ENCODE measurements around the gene KDM3B. TPM values are rescaled to one million over a fixed set of nuclear protein-coding genes. Genes with fewer than 3 reads are reported as not detected.

Gene KDM3B
- total RNA-seq, 4 donors from 2014 or later, result 55.3 to 85.2 (median 68.1) TPM

DNA sequence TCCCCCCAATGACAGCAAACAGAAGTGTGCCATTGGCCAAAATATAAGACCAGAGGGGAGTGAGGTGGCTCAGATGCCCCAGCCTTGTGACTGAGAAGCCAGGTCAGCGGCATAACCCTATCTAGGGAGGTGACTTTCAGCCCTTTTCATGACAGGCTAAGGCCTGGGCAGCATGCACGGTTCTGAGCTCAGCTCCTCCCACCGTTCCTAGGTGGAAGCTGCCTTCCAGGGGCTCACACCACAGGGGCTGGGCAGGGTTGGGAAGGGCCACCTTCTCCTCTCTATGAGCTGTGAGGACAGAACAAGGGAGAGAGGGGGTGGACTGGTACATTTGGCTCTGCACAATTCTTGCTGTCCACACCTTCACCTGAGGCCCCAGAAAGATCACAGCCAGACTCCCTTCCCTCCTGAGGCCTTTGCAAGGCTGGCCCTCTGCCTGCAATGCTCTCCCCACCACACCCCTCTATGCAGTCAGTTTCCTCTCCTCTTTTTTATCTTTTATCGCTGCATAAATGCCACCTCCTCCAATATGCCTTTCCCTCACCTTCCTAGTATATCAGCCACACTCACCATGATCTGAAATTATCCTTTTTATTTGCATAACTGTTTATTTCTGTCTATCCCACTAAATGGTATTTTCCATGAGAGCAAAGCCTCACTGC is 107.7 kb downstream of the KDM3B start:
- DNase-seq, result no peak
- peaks cover 0 to 18% (median 16%) of the 10 kb centered on the region in 4 donors for H3K4me1 ChIP-seq
- H3K9me3 ChIP-seq, result no peaks in the 10 kb centered on the region
- H3K27me3 ChIP-seq, result no peaks in the 10 kb centered on the region
- no peak overlapping the region for H3K4me3 ChIP-seq
- no peaks in the 10 kb centered on the region for H3K36me3 ChIP-seq
- TF ChIP-seq CTCF (IDR thresholded peaks at IDR 0.05), result no peak
- TF ChIP-seq POLR2A (IDR thresholded peaks at IDR 0.05), result no peak
- peak overlapping the region in 3 of 4 donors; percentile 33 to 71 (median 70) for H3K27ac ChIP-seq

GRCh38 chr5:138461343-138462125 is 109.0 kb downstream of the KDM3B start:
- no peak overlapping the region for H3K4me3 ChIP-seq
- no peaks in the 10 kb centered on the region for H3K36me3 ChIP-seq
- no peak overlapping the region for H3K27ac ChIP-seq
- H3K27me3 ChIP-seq, result no peaks in the 10 kb centered on the region
- H3K4me1 ChIP-seq, result peaks cover 0 to 27% (median 20%) of the 10 kb centered on the region in 4 donors
- no peak for TF ChIP-seq POLR2A (IDR thresholded peaks at IDR 0.05)
- TF ChIP-seq CTCF (IDR thresholded peaks at IDR 0.05), result no peak
- DNase-seq, result no peak
- no peaks in the 10 kb centered on the region for H3K9me3 ChIP-seq

DNA sequence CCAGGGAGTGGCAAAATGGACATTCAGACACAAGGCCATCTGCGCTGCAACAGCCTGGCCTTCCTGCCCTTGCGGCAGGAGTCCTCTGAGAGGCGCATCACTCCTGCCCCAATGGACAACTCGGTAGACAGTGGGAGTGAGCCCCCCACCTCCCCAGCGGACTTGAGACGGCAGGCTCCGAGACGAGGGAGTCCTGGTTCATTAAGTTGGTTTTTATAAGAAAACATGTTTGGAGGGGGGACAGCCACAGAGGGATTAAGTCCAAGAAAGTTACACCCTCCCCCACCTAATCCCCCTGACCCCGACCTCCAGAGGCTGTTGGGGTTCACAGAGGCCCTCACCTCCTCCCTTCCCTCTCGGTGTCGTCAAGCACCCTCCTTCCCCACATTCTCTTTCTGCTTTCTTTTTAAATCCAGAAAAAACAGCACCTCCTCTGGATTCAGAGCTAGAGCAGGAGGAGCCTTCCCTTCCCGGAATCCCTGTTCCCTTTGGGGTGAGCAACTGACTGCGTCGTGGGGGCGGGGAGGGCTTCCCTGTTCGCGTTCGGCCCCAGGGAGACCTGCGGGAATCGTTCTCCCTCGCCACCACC is 111.0 kb downstream of the KDM3B start:
- no peak for DNase-seq
- Histone ChIP-seq H3K27me3 (no peaks in the 10 kb centered on the region), H3K27ac (peak overlapping the region; percentile 95 to 99 (median 96)), H3K36me3 (no peaks in the 10 kb centered on the region), H3K4me3 (peak overlapping the region; percentile 78 to 93 (median 88)), H3K4me1 (peaks cover 0 to 40% (median 19%) of the 10 kb centered on the region in 4 donors), H3K9me3 (no peaks in the 10 kb centered on the region)
- TF ChIP-seq POLR2A (IDR thresholded peaks at IDR 0.05) (no peak), CTCF (IDR thresholded peaks at IDR 0.05) (peak in 3 of 6 experiments; percentile 18 to 44 (median 26))

DNA sequence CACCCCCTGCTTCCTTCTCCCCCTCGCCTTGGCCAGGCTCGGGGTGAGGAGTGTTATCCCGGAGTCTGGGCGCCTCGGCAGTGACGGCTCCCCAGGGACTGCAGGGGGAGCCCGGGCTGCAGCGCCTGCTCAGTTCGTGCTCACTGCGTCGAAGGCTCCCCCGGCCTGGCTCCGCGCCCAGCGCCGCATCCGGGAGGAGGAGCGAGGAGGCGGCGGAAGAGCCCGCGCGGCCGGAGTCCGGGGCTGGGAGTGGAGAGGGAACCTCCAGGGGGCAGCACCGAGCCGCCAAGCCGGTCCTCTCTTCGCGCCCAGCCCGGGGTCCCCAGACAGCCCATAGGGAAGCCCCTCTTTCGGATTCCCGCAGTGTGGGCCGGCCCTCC is 111.5 kb downstream of the KDM3B start:
- no peaks in the 10 kb centered on the region for H3K36me3 ChIP-seq

More for the DNA sequence above, 111.5 kb downstream of the KDM3B start:
- Histone ChIP-seq H3K4me3 (peak overlapping the region; percentile 78 to 93 (median 88)), H3K4me1 (peaks cover 0 to 36% (median 15%) of the 10 kb centered on the region in 4 donors), H3K9me3 (no peaks in the 10 kb centered on the region), H3K27me3 (no peaks in the 10 kb centered on the region), H3K27ac (peak overlapping the region; percentile 95 to 99 (median 96))
- TF ChIP-seq POLR2A (IDR thresholded peaks at IDR 0.05), result peak; percentile 86 to 89
- TF ChIP-seq CTCF (IDR thresholded peaks at IDR 0.05), result peak; percentile 64 to 97 (median 96)
- peak; percentile 85 to 98 (median 96) for DNase-seq
